Lower leg skin (tissue), 3 donors: ENCODE data around the gene MAGEB17.

Experiments
- POLR2A ChIP-seq, 2 donors: fragments of 450-650 bp; IDR thresholded peaks; one replicate each; pipeline ENCODE4 v1.6.1; 2016 to 2017; ENCODE audit warnings: antibody characterized with exemption in 2 of 2, mild to moderate bottlenecking in 1 of 2, moderate library complexity in 1 of 2
- TF ChIP-seq, protein P1 (sequence below), 3 donors: fragments of 450-650 bp; IDR thresholded peaks; one replicate each; pipeline ENCODE4 v1.5.1; 2016; ENCODE audit warnings: antibody characterized with exemption in 3 of 3, mild to moderate bottlenecking in 3 of 3, moderate library complexity in 2 of 3

DNA sequence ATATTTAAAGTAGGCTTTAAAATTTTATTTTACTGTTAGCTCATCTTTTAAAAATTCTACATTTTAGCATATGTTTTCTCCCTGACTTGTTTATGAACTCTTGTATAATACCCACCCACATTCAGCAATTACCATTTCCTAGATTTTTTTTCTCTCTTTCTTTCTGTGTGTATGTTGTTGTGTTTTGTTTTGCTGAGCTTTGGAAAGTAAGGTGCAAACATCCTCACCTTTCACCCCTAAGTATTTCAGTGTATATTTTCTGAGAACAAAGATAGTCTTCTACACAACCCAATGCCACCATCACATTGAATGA, 25.1 kb upstream of the MAGEB17 start:
- TF ChIP-seq, protein P1, sequence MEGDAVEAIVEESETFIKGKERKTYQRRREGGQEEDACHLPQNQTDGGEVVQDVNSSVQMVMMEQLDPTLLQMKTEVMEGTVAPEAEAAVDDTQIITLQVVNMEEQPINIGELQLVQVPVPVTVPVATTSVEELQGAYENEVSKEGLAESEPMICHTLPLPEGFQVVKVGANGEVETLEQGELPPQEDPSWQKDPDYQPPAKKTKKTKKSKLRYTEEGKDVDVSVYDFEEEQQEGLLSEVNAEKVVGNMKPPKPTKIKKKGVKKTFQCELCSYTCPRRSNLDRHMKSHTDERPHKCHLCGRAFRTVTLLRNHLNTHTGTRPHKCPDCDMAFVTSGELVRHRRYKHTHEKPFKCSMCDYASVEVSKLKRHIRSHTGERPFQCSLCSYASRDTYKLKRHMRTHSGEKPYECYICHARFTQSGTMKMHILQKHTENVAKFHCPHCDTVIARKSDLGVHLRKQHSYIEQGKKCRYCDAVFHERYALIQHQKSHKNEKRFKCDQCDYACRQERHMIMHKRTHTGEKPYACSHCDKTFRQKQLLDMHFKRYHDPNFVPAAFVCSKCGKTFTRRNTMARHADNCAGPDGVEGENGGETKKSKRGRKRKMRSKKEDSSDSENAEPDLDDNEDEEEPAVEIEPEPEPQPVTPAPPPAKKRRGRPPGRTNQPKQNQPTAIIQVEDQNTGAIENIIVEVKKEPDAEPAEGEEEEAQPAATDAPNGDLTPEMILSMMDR (IDR thresholded peaks at IDR 0.05), result no peak
- TF ChIP-seq POLR2A (IDR thresholded peaks at IDR 0.05), result no peak
